DOHH2 (cell line): Measurements from ENCODE around the gene MAGEL2.

Source experiments
- CTCF ChIP-seq: fragments of 200-600 bp; sonication (generic); IDR thresholded peaks from one replicate; pipeline ENCODE4 v1.5.1; 2014; ENCODE audit warnings: antibody characterized with exemption, mild to moderate bottlenecking, low read depth, low read length; ENCODE audit not compliant: poor library complexity, severe bottlenecking
- EZH2phosphoT487 ChIP-seq: fragments of 200-600 bp; sonication (generic); IDR thresholded peaks from 2 replicates; pipeline ENCODE4 v1.6.1; 2017; ENCODE audit warnings: borderline replicate concordance, mild to moderate bottlenecking, antibody characterized with exemption, low read length, moderate library complexity, mixed read lengths

DNA sequence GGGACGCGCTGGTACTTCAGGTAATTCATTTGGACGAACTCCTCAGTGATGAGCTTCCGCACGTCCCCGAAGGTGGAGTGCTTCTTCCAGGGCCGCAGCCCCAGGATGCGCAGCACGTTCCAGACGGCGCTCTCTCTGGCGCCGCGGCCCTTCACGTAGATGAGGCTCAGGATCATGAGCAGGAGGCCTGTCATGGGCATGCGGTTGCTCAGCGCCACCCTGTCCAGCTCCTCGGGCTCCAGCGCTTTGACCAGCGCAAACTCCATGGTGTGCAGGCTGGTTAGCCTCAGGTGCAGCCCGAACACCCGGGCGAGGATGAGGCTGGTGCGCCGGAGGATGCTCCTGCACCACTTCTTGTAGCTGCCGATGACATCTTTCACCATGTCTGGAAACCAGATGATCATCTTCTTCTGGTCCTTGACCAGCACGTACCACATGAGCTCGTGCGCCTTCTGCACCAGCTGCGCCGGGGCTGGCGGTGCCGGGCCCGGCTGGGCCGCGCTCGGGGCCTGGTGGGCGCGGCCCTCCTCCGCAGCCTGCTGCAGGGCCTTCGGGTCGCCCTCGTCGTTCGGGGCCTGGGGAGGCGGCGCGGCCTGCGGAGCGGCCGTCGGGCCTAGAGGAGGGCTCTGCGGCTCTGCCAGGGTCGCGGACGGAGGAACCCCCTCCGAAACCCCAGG, 38.9 kb upstream of the MAGEL2 start:
- no peak for TF ChIP-seq CTCF
- TF ChIP-seq EZH2phosphoT487, result no peak
